OCI-LY1 (cell line): Measurements from ENCODE around the gene CMTM5.

Source experiments
- H2AFZ ChIP-seq: fragments of 200-600 bp; sonication (generic), shearing (Covaris generic); 2 replicates; pipeline ENCODE4 v1.6.0; 2014; ENCODE audit warnings: antibody characterized with exemption, mild to moderate bottlenecking, low read length
- H3F3A ChIP-seq: fragments of 200-600 bp; sonication (generic), shearing (Covaris generic); 2 replicates; pipeline ENCODE4 v1.6.0; 2014; ENCODE audit warnings: mild to moderate bottlenecking, antibody characterized with exemption, low read length, moderate library complexity; ENCODE audit not compliant: insufficient read depth
- H3K27ac ChIP-seq: fragments of 200-600 bp; sonication (generic); 2 replicates; pipeline ENCODE4 v1.5.1; 2014; ENCODE audit warnings: low read length, mixed run types, mild to moderate bottlenecking, low read depth; ENCODE audit not compliant: poor library complexity, severe bottlenecking
- H3K27me3 ChIP-seq: fragments of 200-600 bp; sonication (generic); 2 replicates; pipeline ENCODE4 v1.6.0; 2014; ENCODE audit warnings: antibody characterized with exemption, mild to moderate bottlenecking, low read length, moderate library complexity; ENCODE audit not compliant: insufficient read depth
- H3K36me3 ChIP-seq: fragments of 200-600 bp; sonication (generic); 2 replicates; pipeline ENCODE4 v1.6.1; 2014; ENCODE audit warnings: mild to moderate bottlenecking, antibody characterized with exemption, low read length, moderate library complexity, mixed read lengths; ENCODE audit not compliant: insufficient read depth
- H3K4me1 ChIP-seq: fragments of 200-600 bp; sonication (generic); 2 replicates; pipeline ENCODE4 v1.5.1; 2014; ENCODE audit warnings: mild to moderate bottlenecking, low read length, moderate library complexity; ENCODE audit not compliant: insufficient read depth, severe bottlenecking
- H3K4me2 ChIP-seq: fragments of 200-600 bp; sonication (generic), shearing (Covaris generic); 2 replicates; pipeline ENCODE4 v1.6.1; 2014; ENCODE audit warnings: low read length
- H3K4me3 ChIP-seq: fragments of 200-600 bp; sonication (generic); 2 replicates; pipeline ENCODE4 v1.5.1; 2014; ENCODE audit warnings: low read length, low read depth, mild to moderate bottlenecking, mixed read lengths; ENCODE audit not compliant: poor library complexity, severe bottlenecking
- H3K79me2 ChIP-seq: fragments of 200-600 bp; shearing (Covaris generic); 2 replicates; pipeline ENCODE4 v1.6.1; 2016; ENCODE audit warnings: mixed run types, low read length, mixed read lengths; ENCODE audit not compliant: insufficient read depth
- H3K9ac ChIP-seq: fragments of 200-600 bp; sonication (generic), shearing (Covaris generic); 2 replicates; pipeline ENCODE4 v1.6.1; 2014; ENCODE audit warnings: mild to moderate bottlenecking, low read length, mixed read lengths
- H3K9me2 ChIP-seq: fragments of 200-600 bp; sonication (generic), shearing (Covaris generic); 2 replicates; pipeline ENCODE4 v1.6.1; 2014; ENCODE audit warnings: low read depth, mild to moderate bottlenecking, low read length, mixed read lengths
- H3K9me3 ChIP-seq: fragments of 200-600 bp; shearing (Covaris generic); 2 replicates; pipeline ENCODE4 v1.6.1; 2014; ENCODE audit warnings: low read length, mixed read lengths
- H4K20me1 ChIP-seq: fragments of 200-600 bp; sonication (generic), shearing (Covaris generic); 2 replicates; pipeline ENCODE4 v1.6.0; 2016; ENCODE audit warnings: mild to moderate bottlenecking, low read length; ENCODE audit not compliant: insufficient read depth
- EZH2 ChIP-seq: fragments of 200-600 bp; sonication (generic), shearing (Covaris generic); IDR thresholded peaks from 2 replicates; pipeline ENCODE4 v1.8.0; 2017; ENCODE audit warnings: borderline replicate concordance, mixed run types, mild to moderate bottlenecking, antibody characterized with exemption, low read length, moderate library complexity, mixed read lengths
- TF ChIP-seq, protein P1 (sequence below): fragments of 200-600 bp; sonication (generic), shearing (Covaris generic); IDR thresholded peaks from 2 replicates; pipeline ENCODE4 v1.5.1; 2017; ENCODE audit warnings: mild to moderate bottlenecking, antibody characterized with exemption, low read length, moderate library complexity, mixed read lengths

Gene CMTM5

GRCh38 chr14:23401291-23401690 lies 24.4 kb downstream of the CMTM5 start:
- Histone ChIP-seq H3K4me2 (no peak overlapping the region), H4K20me1 (no peaks in the 10 kb centered on the region), H3F3A (no peaks in the 10 kb centered on the region), H3K27ac (no peak overlapping the region), H3K4me1 (no peaks in the 10 kb centered on the region), H3K36me3 (no peaks in the 10 kb centered on the region), H2AFZ (no peak overlapping the region), H3K4me3 (no peak overlapping the region), H3K27me3 (peaks cover 6% of the 10 kb centered on the region; the same call in 1 of the 2 replicates), H3K9ac (no peak overlapping the region), H3K9me3 (no peaks in the 10 kb centered on the region), H3K79me2 (no peaks in the 10 kb centered on the region), H3K9me2 (no peaks in the 10 kb centered on the region)
- no peak for TF ChIP-seq EZH2
- TF ChIP-seq, protein P1, sequence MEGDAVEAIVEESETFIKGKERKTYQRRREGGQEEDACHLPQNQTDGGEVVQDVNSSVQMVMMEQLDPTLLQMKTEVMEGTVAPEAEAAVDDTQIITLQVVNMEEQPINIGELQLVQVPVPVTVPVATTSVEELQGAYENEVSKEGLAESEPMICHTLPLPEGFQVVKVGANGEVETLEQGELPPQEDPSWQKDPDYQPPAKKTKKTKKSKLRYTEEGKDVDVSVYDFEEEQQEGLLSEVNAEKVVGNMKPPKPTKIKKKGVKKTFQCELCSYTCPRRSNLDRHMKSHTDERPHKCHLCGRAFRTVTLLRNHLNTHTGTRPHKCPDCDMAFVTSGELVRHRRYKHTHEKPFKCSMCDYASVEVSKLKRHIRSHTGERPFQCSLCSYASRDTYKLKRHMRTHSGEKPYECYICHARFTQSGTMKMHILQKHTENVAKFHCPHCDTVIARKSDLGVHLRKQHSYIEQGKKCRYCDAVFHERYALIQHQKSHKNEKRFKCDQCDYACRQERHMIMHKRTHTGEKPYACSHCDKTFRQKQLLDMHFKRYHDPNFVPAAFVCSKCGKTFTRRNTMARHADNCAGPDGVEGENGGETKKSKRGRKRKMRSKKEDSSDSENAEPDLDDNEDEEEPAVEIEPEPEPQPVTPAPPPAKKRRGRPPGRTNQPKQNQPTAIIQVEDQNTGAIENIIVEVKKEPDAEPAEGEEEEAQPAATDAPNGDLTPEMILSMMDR, result no peak

DNA sequence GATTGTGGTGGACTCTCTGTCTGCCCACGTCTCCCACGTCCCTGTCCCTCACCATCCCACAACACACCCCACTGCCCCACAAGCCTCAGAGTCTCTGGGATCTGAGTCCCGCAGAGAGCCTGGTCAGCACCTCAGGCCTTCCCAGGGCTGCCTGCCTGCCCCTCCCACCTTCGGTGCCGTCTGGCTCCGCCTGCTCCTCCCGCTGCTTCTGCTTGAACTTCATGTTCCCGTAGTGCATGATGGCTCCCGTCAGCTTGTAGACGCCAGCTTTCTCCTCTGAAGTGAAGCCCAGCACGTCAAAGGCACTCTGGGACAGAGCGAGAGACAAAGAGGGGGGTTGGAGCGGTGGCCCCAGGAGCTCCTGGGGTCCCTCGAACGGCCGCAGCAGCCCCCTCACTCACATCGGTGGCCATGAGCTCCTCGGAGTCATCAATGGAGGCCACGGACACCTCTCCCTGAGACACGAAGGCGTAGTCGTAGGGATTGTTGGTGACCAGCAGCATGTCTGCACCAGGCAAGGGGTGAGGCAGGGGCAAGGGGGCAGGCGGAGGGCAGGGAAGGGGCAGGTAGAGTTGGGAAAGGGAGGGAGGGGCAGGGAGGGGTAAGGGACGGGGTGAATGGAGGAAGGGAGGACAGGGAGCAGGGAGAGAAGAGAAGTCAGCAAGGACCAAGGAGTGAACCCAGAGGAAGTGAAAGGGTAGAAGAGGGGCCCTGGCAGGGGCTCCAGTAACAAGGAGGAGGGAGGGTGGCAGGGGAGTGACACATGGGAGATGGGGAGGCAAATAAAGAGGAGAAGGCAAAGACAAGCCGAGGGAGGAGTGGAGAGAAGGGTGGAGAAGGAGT lies 25.7 kb downstream of the CMTM5 start:
- Histone ChIP-seq H2AFZ (no peak overlapping the region), H3K27me3 (peaks cover 6% of the 10 kb centered on the region; the same call in 1 of the 2 replicates), H3K27ac (no peak overlapping the region), H3K36me3 (no peaks in the 10 kb centered on the region), H3K79me2 (no peaks in the 10 kb centered on the region), H3K9me3 (no peaks in the 10 kb centered on the region), H3F3A (no peaks in the 10 kb centered on the region), H3K9ac (no peak overlapping the region), H3K4me1 (no peaks in the 10 kb centered on the region), H3K9me2 (no peaks in the 10 kb centered on the region), H4K20me1 (no peaks in the 10 kb centered on the region), H3K4me3 (no peak overlapping the region), H3K4me2 (no peak overlapping the region)
- TF ChIP-seq EZH2, result no peak
- TF ChIP-seq, protein P1, result no peak

- Histone ChIP-seq H3K36me3 (no peaks in the 10 kb centered on the region), H3K27me3 (peaks cover 6% of the 10 kb centered on the region; the same call in 1 of the 2 replicates), H3K4me1 (no peaks in the 10 kb centered on the region), H3K27ac (no peak overlapping the region), H3K4me3 (no peak overlapping the region), H3K9me3 (no peaks in the 10 kb centered on the region), H4K20me1 (no peaks in the 10 kb centered on the region), H3K79me2 (no peaks in the 10 kb centered on the region), H3K9ac (no peak overlapping the region), H3K9me2 (no peaks in the 10 kb centered on the region), H3K4me2 (no peak overlapping the region), H2AFZ (no peak overlapping the region), H3F3A (no peaks in the 10 kb centered on the region)
- TF ChIP-seq, protein P1, result no peak
- no peak for TF ChIP-seq EZH2
Measured at GRCh38 chr14:23403139-23403438, 26.2 kb downstream of the CMTM5 start.
